ENCODE data around the gene ADAT3.

DNA sequence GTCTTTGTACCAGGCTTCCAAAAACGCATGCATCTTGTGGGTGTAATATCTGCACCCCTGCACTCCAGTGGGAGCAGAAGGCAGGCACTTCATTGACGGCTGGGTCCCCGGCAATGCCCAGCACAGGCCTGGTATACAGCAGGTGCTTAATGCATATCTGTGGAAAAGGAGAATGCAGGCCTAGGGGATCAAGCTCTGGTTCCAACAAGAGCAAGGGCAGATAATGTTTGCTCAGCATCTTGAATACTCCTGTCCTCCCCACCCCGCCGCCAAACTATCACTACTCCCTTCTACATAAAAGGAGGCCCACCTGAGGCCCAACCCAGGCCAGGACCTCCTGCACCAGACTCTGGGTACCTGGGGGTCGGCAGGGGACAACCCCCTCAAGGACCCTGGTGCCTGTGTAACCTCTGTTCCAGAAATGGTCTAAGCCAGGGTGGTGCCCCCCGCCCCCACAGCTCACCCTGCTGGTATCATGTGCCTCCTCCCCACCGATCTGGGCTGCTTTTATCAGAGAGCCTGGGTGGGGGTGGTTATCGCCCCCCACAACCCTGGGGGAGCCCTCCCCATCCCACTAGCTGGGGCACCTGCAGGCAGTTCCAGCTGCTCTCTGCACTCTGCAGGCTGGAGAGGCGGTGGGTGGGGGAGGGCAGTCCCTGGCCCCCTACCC, 46.7 kb upstream of the ADAT3 start:
- no peak for TF ChIP-seq POLR2A (IDR thresholded peaks at IDR 0.05)
- TF ChIP-seq EP300 (IDR thresholded peaks at IDR 0.05): no peak

All from sigmoid colon (tissue), 4 donors.